ENCODE data around the gene LIF.
"Not testable (repeated sequence)": the region's sequence is repeated elsewhere in the genome, so short reads cannot be mapped to it uniquely, and the experiment has no call there.

LIF gene

DNA sequence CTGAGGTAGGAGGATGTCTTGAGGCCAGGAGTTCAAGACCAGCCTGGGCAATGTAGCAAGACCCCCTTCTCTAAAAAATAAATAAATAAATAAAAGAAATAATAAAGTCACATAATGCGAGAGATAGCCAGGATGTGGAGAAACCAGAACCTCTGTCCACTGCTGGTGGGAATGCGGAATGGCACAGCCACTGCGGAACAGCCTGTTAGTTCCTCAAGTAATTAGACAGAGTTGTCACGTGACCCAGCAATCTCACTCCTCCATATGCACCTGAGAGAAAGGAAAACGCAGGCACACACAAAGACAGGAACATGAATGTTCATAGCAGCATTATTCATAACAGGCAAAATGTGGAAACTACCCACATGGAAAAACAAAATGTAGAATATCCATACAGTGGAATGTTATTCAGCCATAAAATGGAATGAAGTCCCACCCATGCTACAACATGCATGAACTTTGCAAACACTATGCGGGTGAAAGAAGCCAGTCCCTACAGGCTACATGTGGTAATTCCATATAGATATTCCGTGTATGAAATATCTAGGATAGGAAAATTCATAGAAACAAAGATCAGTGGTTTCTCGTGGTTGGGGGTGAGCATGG, 27.4 kb downstream of the LIF start:
- no peak overlapping the region for H3K4me3 ChIP-seq (ENCODE audit: low read length)
- H2AFZ ChIP-seq (ENCODE audit: low read depth, low read length), result no peak overlapping the region
- peaks cover 5% of the 10 kb centered on the region for H3K4me1 ChIP-seq (ENCODE audit: insufficient read depth, low read length)
- H3K27me3 ChIP-seq (ENCODE audit: insufficient read depth, low read length), result peaks cover 4% of the 10 kb centered on the region
- no peaks in the 10 kb centered on the region for H3K36me3 ChIP-seq (ENCODE audit: insufficient read depth, low read length)
- no peaks in the 10 kb centered on the region for H3K9me3 ChIP-seq (ENCODE audit: low read length)

GRCh38 chr22:30217698-30218560, 28.6 kb downstream of the LIF start:
- Histone ChIP-seq H3K36me3 (ENCODE audit: insufficient read depth, low read length) (no peaks in the 10 kb centered on the region), H3K4me3 (ENCODE audit: low read length) (no peak overlapping the region), H3K27me3 (ENCODE audit: insufficient read depth, low read length) (peaks cover 4% of the 10 kb centered on the region), H3K4me1 (ENCODE audit: insufficient read depth, low read length) (peaks cover 5% of the 10 kb centered on the region), H3K9me3 (ENCODE audit: low read length) (no peaks in the 10 kb centered on the region), H2AFZ (ENCODE audit: low read depth, low read length) (no peak overlapping the region)

GRCh38 chr22:30216710-30217109, 29.8 kb downstream of the LIF start:
- Histone ChIP-seq H3K27me3 (ENCODE audit: insufficient read depth, low read length) (peaks cover 4% of the 10 kb centered on the region), H2AFZ (ENCODE audit: low read depth, low read length) (no peak overlapping the region), H3K4me3 (ENCODE audit: low read length) (no peak overlapping the region), H3K4me1 (ENCODE audit: insufficient read depth, low read length) (peaks cover 5% of the 10 kb centered on the region), H3K36me3 (ENCODE audit: insufficient read depth, low read length) (no peaks in the 10 kb centered on the region), H3K9me3 (ENCODE audit: low read length) (no peaks in the 10 kb centered on the region)

GRCh38 chr22:30216272-30216671, 30.3 kb downstream of the LIF start:
- H2AFZ ChIP-seq (ENCODE audit: low read depth, low read length); H3K9me3 ChIP-seq (ENCODE audit: low read length); H3K36me3 ChIP-seq (ENCODE audit: insufficient read depth, low read length); H3K27me3 ChIP-seq (ENCODE audit: insufficient read depth, low read length); H3K4me1 ChIP-seq (ENCODE audit: insufficient read depth, low read length); H3K4me3 ChIP-seq (ENCODE audit: low read length): not testable (repeated sequence)

DNA sequence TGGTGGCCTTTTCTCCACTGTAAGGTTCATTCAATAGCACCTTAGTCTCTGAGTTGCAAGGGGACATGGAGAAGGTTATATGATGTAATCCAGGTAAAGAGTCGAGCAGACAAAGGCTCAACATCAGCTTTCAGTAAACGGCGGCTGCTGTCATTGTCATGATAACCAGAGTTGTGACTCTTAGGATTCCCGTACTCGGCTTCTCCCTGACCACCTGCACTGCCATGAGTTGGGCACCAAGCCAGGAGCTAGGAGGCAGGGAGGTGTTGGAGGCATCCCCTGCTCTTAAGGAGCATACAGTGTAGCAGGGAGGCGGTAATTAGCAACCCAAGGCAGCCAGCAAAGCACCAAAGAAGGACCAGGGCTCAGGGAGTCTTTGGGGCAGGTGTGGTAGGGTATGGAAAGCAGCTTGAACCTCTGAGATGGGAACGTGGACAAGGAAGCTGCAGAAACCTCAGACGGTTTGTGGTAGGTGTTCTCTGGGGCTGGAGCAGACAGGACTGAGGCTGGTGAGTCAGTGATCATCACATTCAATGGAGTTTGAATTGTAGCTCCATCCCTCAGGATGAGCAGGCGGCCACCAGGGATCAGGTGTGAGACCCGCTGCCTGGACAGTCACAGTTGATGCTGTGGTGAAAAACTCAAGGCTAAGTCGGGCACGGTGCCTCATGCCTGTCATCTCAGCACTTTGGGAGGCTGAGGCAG, 31.7 kb downstream of the LIF start:
- no peak overlapping the region for H2AFZ ChIP-seq (ENCODE audit: low read depth, low read length)
- no peaks in the 10 kb centered on the region for H3K36me3 ChIP-seq (ENCODE audit: insufficient read depth, low read length)
- H3K4me3 ChIP-seq (ENCODE audit: low read length), result no peak overlapping the region
- H3K9me3 ChIP-seq (ENCODE audit: low read length), result no peaks in the 10 kb centered on the region
- peaks cover 5% of the 10 kb centered on the region for H3K4me1 ChIP-seq (ENCODE audit: insufficient read depth, low read length)
- no peaks in the 10 kb centered on the region for H3K27me3 ChIP-seq (ENCODE audit: insufficient read depth, low read length)

- H2AFZ ChIP-seq (ENCODE audit: low read depth, low read length), result no peak overlapping the region
- no peak overlapping the region for H3K4me3 ChIP-seq (ENCODE audit: low read length)
- peaks cover 5% of the 10 kb centered on the region for H3K4me1 ChIP-seq (ENCODE audit: insufficient read depth, low read length)
- no peaks in the 10 kb centered on the region for H3K9me3 ChIP-seq (ENCODE audit: low read length)
- no peaks in the 10 kb centered on the region for H3K27me3 ChIP-seq (ENCODE audit: insufficient read depth, low read length)
- no peaks in the 10 kb centered on the region for H3K36me3 ChIP-seq (ENCODE audit: insufficient read depth, low read length)
Measured at GRCh38 chr22:30212996-30213441, 33.5 kb downstream of the LIF start.

DNA sequence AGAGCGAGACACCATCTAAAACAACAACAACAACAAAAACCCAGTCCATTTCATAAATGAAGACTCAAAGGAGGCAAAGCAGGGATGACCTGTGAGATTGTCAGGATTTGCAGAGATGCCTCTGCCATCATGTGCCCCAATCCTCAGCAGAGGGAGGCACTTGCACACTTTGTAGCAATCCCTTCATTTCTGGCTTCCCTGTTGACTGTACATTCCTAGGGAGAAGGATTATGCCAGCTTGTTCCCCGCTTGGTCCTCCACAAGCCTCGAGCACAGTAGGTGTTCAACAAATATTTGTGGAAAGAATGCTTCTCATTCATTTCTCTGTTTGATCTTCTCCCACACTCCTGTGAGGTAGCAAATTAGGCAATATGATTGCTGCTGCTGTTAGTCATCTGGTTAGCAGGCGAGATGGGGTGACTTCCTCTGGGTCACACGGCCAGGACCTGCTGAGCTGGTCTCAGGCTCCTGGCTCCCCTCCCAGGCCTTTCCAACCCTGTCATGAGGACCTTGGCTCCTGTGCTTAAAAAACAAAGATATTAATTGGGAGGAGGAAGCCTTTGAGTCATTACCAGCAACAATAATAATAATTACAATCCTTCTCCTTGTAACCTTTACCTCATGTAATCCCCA, 34.1 kb downstream of the LIF start:
- Histone ChIP-seq H3K27me3 (ENCODE audit: insufficient read depth, low read length) (no peaks in the 10 kb centered on the region), H2AFZ (ENCODE audit: low read depth, low read length) (no peak overlapping the region), H3K4me3 (ENCODE audit: low read length) (no peak overlapping the region), H3K36me3 (ENCODE audit: insufficient read depth, low read length) (no peaks in the 10 kb centered on the region), H3K9me3 (ENCODE audit: low read length) (no peaks in the 10 kb centered on the region), H3K4me1 (ENCODE audit: insufficient read depth, low read length) (peaks cover 4% of the 10 kb centered on the region)

DNA sequence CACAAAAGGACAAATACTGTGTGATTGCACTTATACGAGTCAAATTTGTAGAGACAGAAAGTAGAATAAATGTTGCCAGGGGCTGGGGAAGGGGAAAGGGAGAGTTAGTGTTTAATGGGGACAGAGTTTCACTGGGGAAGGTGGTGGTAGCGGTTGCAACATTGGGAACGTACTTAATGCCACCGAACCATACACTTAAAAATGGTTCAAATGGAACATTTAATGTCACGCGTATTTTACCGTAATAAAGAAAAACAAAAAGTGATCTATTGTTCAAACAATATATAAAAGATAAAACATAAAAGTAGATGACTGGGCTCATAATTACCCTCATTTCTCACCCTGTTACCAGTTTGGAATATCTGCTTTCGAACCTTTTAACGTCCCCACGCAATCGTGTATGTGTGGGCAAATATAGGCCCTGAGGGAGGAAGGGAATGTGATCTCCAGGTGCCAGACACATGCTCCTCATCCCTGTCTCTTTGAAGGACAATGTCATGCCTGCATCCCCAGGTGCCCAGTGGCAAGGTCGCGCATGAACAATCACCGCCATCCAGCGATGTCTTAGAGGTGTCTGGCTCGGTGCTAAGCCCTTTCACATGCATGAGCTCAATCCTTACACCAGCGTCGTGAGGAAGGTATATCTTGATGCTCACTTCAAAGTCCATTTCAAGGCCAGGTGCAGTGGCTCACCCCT, 35.3 kb downstream of the LIF start:
- Histone ChIP-seq H3K27me3 (ENCODE audit: insufficient read depth, low read length) (no peaks in the 10 kb centered on the region), H3K9me3 (ENCODE audit: low read length) (no peaks in the 10 kb centered on the region), H3K36me3 (ENCODE audit: insufficient read depth, low read length) (no peaks in the 10 kb centered on the region), H2AFZ (ENCODE audit: low read depth, low read length) (no peak overlapping the region), H3K4me1 (ENCODE audit: insufficient read depth, low read length) (peaks cover 10% of the 10 kb centered on the region), H3K4me3 (ENCODE audit: low read length) (no peak overlapping the region)

DNA sequence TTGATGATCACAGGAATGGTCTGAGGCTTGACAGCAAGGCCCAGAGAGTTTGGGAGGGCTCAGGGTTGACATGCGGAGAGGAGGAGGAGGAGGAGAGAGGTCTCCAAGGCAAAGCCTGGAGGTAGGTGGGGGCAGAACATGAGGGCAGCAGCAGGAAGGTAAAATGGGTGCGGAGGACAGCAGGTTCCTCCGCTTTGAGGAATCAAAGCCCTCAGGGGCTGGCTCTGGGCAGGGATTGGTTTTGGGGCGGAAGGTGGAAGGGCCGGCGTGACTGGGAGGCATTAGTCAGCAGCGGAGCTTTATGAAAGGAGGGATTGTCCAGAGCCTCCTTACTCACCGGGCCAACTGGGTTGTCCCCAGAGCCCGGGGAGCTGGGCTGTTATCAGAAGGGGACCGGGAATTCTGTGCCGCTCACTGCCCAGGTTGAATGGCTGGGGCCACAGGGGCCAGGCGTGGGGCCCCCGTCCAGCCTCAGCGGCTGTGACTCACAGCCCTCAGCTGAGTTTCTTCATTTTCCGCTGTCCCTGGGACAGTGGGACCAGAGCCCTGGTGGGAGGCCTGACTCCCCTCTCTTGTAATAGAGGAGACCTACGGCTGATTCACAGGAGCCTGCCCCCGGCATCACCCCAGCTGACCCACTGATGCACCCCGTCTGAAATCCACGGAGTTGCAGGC, 36.2 kb downstream of the LIF start:
- no peaks in the 10 kb centered on the region for H3K27me3 ChIP-seq (ENCODE audit: insufficient read depth, low read length)
- no peak overlapping the region for H3K4me3 ChIP-seq (ENCODE audit: low read length)
- peaks cover 16% of the 10 kb centered on the region for H3K4me1 ChIP-seq (ENCODE audit: insufficient read depth, low read length)
- no peaks in the 10 kb centered on the region for H3K36me3 ChIP-seq (ENCODE audit: insufficient read depth, low read length)
- H3K9me3 ChIP-seq (ENCODE audit: low read length), result no peaks in the 10 kb centered on the region
- H2AFZ ChIP-seq (ENCODE audit: low read depth, low read length), result no peak overlapping the region

GRCh38 chr22:30209642-30210041, 36.9 kb downstream of the LIF start:
- no peaks in the 10 kb centered on the region for H3K36me3 ChIP-seq (ENCODE audit: insufficient read depth, low read length)
- no peaks in the 10 kb centered on the region for H3K9me3 ChIP-seq (ENCODE audit: low read length)
- H2AFZ ChIP-seq (ENCODE audit: low read depth, low read length), result no peak overlapping the region
- no peak overlapping the region for H3K4me3 ChIP-seq (ENCODE audit: low read length)
- H3K4me1 ChIP-seq (ENCODE audit: insufficient read depth, low read length), result peaks cover 16% of the 10 kb centered on the region
- H3K27me3 ChIP-seq (ENCODE audit: insufficient read depth, low read length), result no peaks in the 10 kb centered on the region

GRCh38 chr22:30208631-30209603, 37.6 kb downstream of the LIF start:
- no peaks in the 10 kb centered on the region for H3K27me3 ChIP-seq (ENCODE audit: insufficient read depth, low read length)
- H3K4me1 ChIP-seq (ENCODE audit: insufficient read depth, low read length), result peaks cover 16% of the 10 kb centered on the region
- no peaks in the 10 kb centered on the region for H3K36me3 ChIP-seq (ENCODE audit: insufficient read depth, low read length)
- no peak overlapping the region for H3K4me3 ChIP-seq (ENCODE audit: low read length)
- H2AFZ ChIP-seq (ENCODE audit: low read depth, low read length), result no peak overlapping the region
- H3K9me3 ChIP-seq (ENCODE audit: low read length), result no peaks in the 10 kb centered on the region
